ENCODE data around the gene AHNAK.

DNA sequence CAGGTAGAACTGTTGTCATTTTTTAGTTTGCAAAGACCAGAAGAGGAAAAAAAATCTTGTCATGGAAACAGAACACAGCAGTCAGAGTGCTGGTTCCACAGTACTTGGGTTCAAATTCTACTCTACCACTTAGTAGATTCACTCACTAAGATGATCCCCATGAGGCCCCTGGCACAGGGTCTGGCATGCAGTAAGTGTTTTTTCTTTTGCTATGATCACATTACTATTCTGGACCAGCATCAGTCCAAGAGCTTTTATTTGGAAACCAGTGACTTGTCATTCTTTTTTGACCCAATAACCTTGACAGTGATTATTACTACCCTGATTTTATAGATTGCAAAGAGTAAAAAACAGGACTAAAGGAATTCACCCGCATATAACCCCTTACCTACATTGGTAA is 23.0 kb upstream of the AHNAK start:
- TF ChIP-seq, protein P1, sequence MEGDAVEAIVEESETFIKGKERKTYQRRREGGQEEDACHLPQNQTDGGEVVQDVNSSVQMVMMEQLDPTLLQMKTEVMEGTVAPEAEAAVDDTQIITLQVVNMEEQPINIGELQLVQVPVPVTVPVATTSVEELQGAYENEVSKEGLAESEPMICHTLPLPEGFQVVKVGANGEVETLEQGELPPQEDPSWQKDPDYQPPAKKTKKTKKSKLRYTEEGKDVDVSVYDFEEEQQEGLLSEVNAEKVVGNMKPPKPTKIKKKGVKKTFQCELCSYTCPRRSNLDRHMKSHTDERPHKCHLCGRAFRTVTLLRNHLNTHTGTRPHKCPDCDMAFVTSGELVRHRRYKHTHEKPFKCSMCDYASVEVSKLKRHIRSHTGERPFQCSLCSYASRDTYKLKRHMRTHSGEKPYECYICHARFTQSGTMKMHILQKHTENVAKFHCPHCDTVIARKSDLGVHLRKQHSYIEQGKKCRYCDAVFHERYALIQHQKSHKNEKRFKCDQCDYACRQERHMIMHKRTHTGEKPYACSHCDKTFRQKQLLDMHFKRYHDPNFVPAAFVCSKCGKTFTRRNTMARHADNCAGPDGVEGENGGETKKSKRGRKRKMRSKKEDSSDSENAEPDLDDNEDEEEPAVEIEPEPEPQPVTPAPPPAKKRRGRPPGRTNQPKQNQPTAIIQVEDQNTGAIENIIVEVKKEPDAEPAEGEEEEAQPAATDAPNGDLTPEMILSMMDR (IDR thresholded peaks at IDR 0.05; ENCODE audit: low read length): no peak
- no peak for TF ChIP-seq EZH2 (IDR thresholded peaks at IDR 0.05; ENCODE audit: borderline replicate concordance, low read length)
